Medulla oblongata (tissue), 1 donor: ENCODE results near the gene DPP9.
"Not testable (repeated sequence)": the region's sequence is repeated elsewhere in the genome, so short reads cannot be mapped to it uniquely, and the experiment has no call there.

Experiments used
- DNase-seq: peaks from one replicate; pipeline ENCODE4 v3.0.0-alpha.2; 2015; ENCODE audit errors: extremely low spot score

The DPP9 gene

GRCh38 chr19:4723595-4724514 is at the start of gene DPP9:
TSS of gene DPP9 (minus strand) at chr19:4723842. CDS start at chr19:4719906, 3,936 bp downstream.
- DNase-seq, result peak; percentile 99

GRCh38 chr19:4773047-4773640 is 49.5 kb upstream of the DPP9 start:
- no peak for DNase-seq

GRCh38 chr19:4772566-4772965 is 48.9 kb upstream of the DPP9 start:
- DNase-seq, result no peak

GRCh38 chr19:4768934-4769777 is 45.5 kb upstream of the DPP9 start:
- peak; percentile 81 for DNase-seq

- no peak for DNase-seq
Measured at GRCh38 chr19:4764393-4764660, 40.7 kb upstream of the DPP9 start.

- no peak for DNase-seq
Measured at GRCh38 chr19:4763021-4763420, 39.4 kb upstream of the DPP9 start.

- DNase-seq, result no peak
Measured at GRCh38 chr19:4760285-4760650, 36.6 kb upstream of the DPP9 start.

GRCh38 chr19:4759388-4760284 is 36.0 kb upstream of the DPP9 start:
- peak; percentile 93 for DNase-seq

- no peak for DNase-seq
Measured at GRCh38 chr19:4758659-4759058, 35.0 kb upstream of the DPP9 start.

- DNase-seq, result no peak
Measured at GRCh38 chr19:4758082-4758481, 34.4 kb upstream of the DPP9 start.

- DNase-seq, result no peak
Measured at GRCh38 chr19:4755459-4755858, 31.8 kb upstream of the DPP9 start.

GRCh38 chr19:4754248-4754647 is 30.6 kb upstream of the DPP9 start:
- DNase-seq, result no peak

GRCh38 chr19:4749870-4750590 is 26.4 kb upstream of the DPP9 start:
- DNase-seq, result no peak

- no peak for DNase-seq
Measured at GRCh38 chr19:4748589-4748988, 24.9 kb upstream of the DPP9 start.

GRCh38 chr19:4748185-4748584 is 24.5 kb upstream of the DPP9 start:
- no peak for DNase-seq

GRCh38 chr19:4745986-4746385 is 22.3 kb upstream of the DPP9 start:
- no peak for DNase-seq

GRCh38 chr19:4745175-4745574 is 21.5 kb upstream of the DPP9 start:
- DNase-seq, result not testable (repeated sequence)

GRCh38 chr19:4744451-4745174 is 21.0 kb upstream of the DPP9 start:
- no peak for DNase-seq

GRCh38 chr19:4742723-4743646 is 19.3 kb upstream of the DPP9 start:
- DNase-seq, result peak; percentile 38
